Right forelimb (tissue), 1 donor: ENCODE measurements around the gene RAI1.

Experiments used
- DNase-seq: peaks from one replicate; pipeline ENCODE4 v3.0.0-alpha.2; 2018

RAI1 gene

DNA sequence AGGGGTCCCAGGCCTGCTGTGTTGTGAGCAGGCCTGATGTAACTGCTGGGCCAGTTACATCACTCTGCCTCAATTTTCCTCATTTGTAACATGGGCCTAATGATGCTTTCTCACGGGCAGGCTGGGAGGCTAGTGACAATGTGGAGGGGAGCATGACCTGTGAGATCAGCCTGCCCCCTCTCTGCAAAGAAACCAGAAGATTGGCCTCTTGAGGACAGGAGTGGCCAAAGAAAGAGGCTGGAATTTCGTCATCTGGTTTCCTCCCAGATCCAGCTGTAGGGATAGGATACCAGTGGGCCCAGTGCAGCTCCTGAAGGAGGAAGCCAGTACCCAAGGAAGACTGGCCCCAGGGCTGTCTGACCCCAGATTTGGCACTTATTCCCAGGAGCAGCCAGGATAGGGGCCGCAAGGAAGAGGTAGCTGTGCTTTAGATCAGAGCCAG, 156.1 kb downstream of the RAI1 start:
- no peak for DNase-seq

DNA sequence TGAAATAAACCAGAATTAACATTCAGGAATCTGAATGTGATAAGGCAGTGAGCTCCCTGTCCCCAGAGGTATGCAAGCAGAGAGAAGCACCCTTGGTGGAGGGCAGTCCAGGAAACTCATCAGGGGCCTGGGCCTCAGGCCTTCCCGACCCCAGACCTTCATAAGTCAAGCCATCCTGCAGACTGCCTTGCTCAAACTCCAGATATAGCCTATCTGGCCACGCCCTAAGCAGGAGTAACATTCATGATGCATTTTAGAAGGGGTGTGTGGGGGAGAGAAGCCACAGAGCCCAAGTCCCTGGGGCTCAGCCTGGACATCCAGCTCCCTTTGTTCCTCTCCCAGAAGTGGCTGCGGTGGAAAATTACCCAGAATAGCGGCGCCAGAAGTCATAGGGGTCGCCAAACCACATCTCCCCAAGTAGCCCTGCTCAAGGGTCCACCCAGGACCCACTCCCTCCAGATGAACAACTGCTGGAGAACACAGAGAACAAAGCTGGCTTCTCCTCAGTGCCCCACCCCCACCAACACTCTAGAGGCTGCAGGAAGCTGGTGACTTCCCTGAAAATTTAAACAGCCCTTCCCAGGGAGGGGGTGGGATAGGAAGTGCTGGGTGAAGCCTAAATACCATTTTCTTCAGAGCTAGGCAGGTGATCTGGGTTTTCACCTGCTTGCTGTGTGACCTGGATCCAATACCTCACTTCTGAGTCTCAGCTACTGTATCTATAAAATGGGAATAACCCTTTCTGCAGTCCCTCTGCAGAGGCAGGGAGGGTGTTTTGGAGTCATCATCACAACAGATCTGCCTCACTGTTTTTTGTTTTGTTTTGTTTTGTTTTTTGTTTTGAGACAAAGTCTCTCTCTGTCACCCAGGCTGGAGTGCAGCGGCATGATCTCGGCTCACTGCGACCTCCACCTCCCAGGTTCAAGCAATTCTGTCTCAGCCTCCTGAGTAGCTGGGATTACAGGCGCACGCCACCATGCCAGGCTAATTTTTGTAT, 157.0 kb downstream of the RAI1 start:
- DNase-seq = no peak

GRCh38 chr17:17839791-17840707, 158.8 kb downstream of the RAI1 start:
- peak; percentile 87 for DNase-seq

GRCh38 chr17:17840751-17841591, 159.7 kb downstream of the RAI1 start:
- DNase-seq = no peak

DNA sequence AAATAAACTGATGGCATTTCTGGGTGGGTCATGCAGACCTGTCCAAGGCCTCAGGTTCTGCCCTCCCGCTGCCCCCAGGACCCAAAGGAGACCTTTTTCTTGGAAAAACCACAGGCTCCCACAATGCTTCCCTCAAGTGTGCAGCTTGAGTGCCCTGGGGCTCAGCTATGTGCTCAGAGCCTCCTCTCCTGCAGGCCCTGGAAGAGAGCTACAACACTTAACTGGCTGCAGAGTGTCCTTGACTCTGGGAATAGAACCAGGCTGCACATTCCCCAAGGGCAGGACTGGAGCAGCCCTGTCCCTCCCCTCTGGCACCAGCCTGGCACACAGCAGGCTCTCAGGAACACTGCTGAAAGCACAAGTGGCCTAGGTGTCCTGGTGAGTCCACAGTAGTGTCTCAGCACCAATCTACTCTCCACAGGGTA, 160.4 kb downstream of the RAI1 start:
- no peak for DNase-seq

GRCh38 chr17:17842111-17842876, 161.0 kb downstream of the RAI1 start:
- no peak for DNase-seq

- DNase-seq = no peak
Observed at GRCh38 chr17:17843096-17843495, 161.8 kb downstream of the RAI1 start.

GRCh38 chr17:17844079-17844478, 162.8 kb downstream of the RAI1 start:
- no peak for DNase-seq

- DNase-seq = no peak
Observed at GRCh38 chr17:17844500-17844899, 163.2 kb downstream of the RAI1 start.

DNA sequence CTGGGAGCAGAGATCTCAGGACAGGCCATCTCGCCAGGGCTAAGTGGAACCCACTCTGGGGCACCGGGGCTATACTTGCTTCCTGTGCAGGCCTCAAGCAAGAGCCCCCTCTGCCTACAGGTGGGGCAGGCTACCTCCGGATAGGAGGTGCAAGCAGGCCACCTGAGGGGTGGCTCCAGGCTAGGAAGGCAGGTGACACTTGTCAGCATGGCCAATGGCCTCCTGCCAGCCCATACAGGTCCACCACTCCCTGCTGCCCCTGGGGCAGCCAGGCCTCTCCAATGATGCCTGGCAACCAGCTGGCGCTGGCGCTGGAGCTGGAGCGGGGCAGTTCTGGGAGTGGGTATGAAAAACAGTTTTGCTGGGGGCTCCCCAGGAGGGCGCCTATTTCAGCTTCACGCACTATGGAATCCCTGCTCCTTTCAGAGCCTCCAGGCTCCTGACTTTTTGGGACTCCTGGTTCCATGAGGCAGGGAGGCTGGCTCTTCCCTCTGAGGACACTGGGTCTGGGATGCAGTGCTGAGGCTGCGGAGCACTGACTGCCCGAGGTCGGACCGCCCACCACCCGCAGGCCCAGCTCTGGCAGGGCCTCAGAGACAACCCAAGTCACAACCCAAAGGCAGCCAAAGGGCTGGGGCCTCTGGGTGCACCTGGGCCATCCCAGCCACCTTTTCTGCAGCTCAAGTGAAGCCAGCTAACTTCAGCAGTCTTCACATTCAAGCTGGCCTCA, 164.0 kb downstream of the RAI1 start:
- no peak for DNase-seq

- DNase-seq = no peak
Observed at GRCh38 chr17:17846003-17846402, 164.7 kb downstream of the RAI1 start.

- no peak for DNase-seq
Observed at GRCh38 chr17:17846645-17847044, 165.4 kb downstream of the RAI1 start.

DNA sequence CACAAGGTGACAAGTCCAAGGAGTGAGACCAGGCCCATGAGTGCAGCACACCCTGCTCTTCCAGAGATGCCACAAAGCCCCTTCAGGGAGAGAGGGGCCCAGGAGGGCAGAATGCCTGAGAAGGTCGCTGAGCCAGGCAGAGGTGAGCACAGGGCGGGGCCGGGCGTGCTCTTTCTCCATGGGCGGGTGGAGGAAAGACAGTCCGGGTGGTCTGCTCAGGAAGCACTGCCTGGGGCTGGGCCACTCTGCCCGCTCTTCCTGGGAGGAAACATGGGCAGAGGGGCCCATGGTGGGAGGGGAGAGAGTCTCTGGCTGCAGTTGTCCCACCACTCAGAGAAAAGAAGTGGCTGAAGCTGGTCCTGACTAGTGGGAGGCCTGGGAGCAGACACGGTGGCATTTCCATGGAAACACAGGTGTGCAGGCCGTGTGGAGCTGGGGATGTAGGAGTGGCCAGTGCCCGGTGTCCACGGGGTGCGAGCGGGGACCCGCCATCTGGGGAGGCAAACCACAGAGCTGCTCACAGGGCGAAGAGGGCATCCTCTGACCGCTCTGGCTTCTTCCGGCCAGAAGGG, 165.9 kb downstream of the RAI1 start:
- no peak for DNase-seq

GRCh38 chr17:17847726-17848125, 166.5 kb downstream of the RAI1 start:
- DNase-seq = no peak

DNA sequence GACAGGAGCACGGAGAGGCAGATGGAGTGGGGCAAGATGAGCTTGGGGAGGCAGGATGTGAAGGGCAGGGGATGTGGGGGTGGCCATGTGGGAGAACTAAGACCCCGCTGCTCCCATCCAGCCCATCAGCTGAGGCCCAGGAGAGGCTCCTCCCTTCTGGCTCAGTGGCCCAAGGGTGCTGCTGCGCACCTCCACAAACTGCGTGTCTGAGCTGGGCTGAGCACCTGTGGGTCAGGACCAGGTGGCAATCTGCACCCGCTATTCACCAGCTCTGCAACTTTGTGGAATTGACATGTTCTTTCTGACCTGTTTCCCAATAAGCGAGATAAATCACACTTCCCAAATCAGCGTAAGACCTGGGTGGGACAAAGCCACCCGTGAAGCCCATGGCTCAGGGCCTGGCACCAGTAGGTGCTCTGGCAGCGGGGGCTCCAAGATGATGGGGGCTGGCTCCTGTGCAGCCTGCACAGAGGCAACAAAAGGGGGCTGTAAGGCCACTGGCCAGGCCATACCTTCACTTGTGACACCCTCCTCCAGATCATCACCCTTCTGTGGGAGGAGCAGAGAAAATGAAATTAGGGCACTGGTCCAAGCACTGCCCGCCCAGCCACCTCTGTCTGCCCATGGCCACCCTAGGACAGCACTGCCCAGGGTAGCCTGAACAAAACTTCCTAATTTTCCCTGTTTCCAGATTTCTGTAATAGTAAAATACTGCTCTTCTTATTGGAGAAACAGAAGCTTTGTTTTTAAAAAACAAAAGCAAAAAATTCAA, 167.2 kb downstream of the RAI1 start:
- DNase-seq = no peak

DNA sequence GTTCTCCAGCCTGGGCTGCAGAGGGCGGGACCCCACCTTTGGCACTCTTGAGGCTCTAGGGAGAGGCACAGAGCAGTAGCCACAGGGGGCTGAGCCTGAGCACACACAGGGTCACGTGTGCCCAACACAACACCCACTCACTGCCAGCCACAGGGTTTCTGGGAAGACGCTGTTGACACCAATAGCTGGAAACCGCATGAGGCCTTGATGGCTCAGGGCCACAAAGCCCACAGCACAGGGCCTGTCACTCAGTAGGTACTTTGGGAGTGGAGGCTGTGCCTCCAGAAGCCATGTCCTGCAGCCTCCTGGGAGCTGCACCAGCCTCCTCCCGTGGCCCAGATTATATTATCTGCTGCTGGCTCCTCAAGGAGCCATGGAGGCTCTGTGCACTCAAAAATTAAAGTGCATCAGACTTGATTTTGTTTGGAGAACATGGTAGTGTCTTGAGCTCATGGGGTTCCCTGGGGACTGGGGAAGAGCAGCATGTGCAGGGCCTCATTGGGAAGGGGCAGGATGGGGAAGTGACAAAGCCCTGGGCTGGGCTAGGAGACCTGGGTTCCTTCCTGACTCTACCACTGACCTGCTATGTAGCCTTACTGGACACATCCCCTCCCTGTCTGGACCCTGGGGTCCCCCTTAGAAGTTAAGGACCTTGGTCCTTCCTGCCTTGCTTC, 168.0 kb downstream of the RAI1 start:
- DNase-seq = no peak

DNA sequence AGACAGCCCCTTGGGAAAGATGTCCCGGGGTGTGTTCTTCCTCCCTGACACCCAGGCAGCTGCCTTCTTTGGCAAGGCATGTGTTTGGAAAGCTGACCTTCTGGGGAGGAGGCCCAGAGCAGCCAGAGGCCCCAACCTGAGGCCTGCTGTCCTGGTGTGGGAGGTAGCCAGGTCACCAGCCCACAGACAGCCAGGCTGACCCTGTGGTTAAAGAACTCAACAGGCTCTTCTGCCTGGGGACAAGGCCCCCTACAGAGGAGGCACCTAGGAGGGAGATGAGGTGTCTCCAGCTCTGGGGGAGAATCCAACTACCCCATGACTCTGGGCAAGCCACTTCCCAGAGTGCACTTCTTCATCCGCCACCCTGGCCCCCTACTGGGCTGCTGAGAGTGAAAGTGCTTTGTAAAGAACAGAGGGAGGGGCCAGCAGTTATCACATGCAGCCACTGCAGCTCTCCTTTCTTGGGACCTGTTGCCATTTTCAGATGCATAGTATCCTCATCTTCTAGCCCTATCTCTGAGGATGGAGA, 168.7 kb downstream of the RAI1 start:
- no peak for DNase-seq

GRCh38 chr17:17851103-17852002, 170.1 kb downstream of the RAI1 start:
- DNase-seq = no peak
